ENCODE measurements around the gene OR5A2.

DNA sequence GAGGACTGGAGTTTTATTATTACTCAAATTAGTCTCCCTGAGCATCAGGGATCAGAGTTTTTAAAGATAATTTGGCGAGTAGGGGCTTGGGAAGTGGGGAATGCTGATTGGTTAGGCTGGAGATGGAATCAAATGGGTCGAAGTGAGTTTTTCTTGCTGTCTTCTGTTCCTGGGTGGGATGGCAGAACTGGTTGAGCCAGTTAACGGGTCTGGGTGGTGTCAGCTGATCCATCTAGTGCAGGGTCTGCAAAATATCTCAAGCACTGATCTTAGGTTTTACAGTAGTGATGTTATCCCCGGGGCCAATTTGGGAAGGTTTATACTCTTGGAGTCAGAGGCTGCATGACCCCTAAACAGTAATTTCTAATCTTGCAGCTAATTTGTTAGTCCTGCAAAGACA, 1.1 kb downstream of the OR5A2 start:
- TF ChIP-seq, protein P1, sequence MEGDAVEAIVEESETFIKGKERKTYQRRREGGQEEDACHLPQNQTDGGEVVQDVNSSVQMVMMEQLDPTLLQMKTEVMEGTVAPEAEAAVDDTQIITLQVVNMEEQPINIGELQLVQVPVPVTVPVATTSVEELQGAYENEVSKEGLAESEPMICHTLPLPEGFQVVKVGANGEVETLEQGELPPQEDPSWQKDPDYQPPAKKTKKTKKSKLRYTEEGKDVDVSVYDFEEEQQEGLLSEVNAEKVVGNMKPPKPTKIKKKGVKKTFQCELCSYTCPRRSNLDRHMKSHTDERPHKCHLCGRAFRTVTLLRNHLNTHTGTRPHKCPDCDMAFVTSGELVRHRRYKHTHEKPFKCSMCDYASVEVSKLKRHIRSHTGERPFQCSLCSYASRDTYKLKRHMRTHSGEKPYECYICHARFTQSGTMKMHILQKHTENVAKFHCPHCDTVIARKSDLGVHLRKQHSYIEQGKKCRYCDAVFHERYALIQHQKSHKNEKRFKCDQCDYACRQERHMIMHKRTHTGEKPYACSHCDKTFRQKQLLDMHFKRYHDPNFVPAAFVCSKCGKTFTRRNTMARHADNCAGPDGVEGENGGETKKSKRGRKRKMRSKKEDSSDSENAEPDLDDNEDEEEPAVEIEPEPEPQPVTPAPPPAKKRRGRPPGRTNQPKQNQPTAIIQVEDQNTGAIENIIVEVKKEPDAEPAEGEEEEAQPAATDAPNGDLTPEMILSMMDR (conservative IDR thresholded peaks at IDR 0.05; ENCODE audit: low read depth in 2 of 2) = no peak
- TF ChIP-seq EZH2 (IDR thresholded peaks at IDR 0.05; ENCODE audit: low read depth, unreplicated experiment) = no peak
- TF ChIP-seq EZH2phosphoT487 (IDR thresholded peaks at IDR 0.05; ENCODE audit: unreplicated experiment) = no peak
- no peak for TF ChIP-seq JUNB (IDR thresholded peaks at IDR 0.05; ENCODE audit: unreplicated experiment)
- no peak for TF ChIP-seq STAT1 (IDR thresholded peaks at IDR 0.05; ENCODE audit: unreplicated experiment)
- TF ChIP-seq ZNF114 (CRISPR knock-in tag; IDR thresholded peaks at IDR 0.05) = no peak
- no peak for TF ChIP-seq POLR2AphosphoS5 (IDR thresholded peaks at IDR 0.05; ENCODE audit: low read depth)
- no peak for TF ChIP-seq CREB1 (CRISPR knock-in tag; IDR thresholded peaks at IDR 0.05; ENCODE audit: low read depth)
- TF ChIP-seq NANOG (IDR thresholded peaks at IDR 0.05; ENCODE audit: borderline replicate concordance) = no peak
- no peak for TF ChIP-seq ZNF331 (CRISPR knock-in tag; IDR thresholded peaks at IDR 0.05; ENCODE audit: low read depth)
- TF ChIP-seq, protein P2, sequence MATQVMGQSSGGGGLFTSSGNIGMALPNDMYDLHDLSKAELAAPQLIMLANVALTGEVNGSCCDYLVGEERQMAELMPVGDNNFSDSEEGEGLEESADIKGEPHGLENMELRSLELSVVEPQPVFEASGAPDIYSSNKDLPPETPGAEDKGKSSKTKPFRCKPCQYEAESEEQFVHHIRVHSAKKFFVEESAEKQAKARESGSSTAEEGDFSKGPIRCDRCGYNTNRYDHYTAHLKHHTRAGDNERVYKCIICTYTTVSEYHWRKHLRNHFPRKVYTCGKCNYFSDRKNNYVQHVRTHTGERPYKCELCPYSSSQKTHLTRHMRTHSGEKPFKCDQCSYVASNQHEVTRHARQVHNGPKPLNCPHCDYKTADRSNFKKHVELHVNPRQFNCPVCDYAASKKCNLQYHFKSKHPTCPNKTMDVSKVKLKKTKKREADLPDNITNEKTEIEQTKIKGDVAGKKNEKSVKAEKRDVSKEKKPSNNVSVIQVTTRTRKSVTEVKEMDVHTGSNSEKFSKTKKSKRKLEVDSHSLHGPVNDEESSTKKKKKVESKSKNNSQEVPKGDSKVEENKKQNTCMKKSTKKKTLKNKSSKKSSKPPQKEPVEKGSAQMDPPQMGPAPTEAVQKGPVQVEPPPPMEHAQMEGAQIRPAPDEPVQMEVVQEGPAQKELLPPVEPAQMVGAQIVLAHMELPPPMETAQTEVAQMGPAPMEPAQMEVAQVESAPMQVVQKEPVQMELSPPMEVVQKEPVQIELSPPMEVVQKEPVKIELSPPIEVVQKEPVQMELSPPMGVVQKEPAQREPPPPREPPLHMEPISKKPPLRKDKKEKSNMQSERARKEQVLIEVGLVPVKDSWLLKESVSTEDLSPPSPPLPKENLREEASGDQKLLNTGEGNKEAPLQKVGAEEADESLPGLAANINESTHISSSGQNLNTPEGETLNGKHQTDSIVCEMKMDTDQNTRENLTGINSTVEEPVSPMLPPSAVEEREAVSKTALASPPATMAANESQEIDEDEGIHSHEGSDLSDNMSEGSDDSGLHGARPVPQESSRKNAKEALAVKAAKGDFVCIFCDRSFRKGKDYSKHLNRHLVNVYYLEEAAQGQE (IDR thresholded peaks at IDR 0.05; ENCODE audit: unreplicated experiment) = no peak
- TF ChIP-seq, protein P3, sequence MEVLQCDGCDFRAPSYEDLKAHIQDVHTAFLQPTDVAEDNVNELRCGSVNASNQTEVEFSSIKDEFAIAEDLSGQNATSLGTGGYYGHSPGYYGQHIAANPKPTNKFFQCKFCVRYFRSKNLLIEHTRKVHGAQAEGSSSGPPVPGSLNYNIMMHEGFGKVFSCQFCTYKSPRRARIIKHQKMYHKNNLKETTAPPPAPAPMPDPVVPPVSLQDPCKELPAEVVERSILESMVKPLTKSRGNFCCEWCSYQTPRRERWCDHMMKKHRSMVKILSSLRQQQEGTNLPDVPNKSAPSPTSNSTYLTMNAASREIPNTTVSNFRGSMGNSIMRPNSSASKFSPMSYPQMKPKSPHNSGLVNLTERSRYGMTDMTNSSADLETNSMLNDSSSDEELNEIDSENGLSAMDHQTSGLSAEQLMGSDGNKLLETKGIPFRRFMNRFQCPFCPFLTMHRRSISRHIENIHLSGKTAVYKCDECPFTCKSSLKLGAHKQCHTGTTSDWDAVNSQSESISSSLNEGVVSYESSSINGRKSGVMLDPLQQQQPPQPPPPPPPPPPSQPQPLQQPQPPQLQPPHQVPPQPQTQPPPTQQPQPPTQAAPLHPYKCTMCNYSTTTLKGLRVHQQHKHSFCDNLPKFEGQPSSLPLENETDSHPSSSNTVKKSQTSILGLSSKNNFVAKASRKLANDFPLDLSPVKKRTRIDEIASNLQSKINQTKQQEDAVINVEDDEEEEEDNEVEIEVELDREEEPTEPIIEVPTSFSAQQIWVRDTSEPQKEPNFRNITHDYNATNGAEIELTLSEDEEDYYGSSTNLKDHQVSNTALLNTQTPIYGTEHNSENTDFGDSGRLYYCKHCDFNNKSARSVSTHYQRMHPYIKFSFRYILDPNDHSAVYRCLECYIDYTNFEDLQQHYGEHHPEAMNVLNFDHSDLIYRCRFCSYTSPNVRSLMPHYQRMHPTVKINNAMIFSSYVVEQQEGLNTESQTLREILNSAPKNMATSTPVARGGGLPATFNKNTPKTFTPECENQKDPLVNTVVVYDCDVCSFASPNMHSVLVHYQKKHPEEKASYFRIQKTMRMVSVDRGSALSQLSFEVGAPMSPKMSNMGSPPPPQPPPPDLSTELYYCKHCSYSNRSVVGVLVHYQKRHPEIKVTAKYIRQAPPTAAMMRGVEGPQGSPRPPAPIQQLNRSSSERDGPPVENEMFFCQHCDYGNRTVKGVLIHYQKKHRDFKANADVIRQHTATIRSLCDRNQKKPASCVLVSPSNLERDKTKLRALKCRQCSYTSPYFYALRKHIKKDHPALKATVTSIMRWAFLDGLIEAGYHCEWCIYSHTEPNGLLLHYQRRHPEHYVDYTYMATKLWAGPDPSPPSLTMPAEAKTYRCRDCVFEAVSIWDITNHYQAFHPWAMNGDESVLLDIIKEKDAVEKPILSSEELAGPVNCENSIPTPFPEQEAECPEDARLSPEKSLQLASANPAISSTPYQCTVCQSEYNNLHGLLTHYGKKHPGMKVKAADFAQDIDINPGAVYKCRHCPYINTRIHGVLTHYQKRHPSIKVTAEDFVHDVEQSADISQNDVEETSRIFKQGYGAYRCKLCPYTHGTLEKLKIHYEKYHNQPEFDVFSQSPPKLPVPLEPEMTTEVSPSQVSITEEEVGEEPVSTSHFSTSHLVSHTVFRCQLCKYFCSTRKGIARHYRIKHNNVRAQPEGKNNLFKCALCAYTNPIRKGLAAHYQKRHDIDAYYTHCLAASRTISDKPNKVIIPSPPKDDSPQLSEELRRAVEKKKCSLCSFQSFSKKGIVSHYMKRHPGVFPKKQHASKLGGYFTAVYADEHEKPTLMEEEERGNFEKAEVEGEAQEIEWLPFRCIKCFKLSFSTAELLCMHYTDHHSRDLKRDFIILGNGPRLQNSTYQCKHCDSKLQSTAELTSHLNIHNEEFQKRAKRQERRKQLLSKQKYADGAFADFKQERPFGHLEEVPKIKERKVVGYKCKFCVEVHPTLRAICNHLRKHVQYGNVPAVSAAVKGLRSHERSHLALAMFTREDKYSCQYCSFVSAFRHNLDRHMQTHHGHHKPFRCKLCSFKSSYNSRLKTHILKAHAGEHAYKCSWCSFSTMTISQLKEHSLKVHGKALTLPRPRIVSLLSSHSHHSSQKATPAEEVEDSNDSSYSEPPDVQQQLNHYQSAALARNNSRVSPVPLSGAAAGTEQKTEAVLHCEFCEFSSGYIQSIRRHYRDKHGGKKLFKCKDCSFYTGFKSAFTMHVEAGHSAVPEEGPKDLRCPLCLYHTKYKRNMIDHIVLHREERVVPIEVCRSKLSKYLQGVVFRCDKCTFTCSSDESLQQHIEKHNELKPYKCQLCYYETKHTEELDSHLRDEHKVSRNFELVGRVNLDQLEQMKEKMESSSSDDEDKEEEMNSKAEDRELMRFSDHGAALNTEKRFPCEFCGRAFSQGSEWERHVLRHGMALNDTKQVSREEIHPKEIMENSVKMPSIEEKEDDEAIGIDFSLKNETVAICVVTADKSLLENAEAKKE (CRISPR knock-in tag; IDR thresholded peaks at IDR 0.05) = no peak
- TF ChIP-seq, protein P4, sequence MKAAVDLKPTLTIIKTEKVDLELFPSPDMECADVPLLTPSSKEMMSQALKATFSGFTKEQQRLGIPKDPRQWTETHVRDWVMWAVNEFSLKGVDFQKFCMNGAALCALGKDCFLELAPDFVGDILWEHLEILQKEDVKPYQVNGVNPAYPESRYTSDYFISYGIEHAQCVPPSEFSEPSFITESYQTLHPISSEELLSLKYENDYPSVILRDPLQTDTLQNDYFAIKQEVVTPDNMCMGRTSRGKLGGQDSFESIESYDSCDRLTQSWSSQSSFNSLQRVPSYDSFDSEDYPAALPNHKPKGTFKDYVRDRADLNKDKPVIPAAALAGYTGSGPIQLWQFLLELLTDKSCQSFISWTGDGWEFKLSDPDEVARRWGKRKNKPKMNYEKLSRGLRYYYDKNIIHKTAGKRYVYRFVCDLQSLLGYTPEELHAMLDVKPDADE (IDR thresholded peaks at IDR 0.05) = no peak

All from GM23338 (cell line).